NT2/D1 (cell line): ENCODE data around the gene NEURL2.
A peak's percentile ranks its signal among the peaks of the same experiment; 100 is the strongest.

Experiments
- DNase-seq: peaks from one replicate; pipeline ENCODE4 v3.0.0-alpha.2; 2011; ENCODE audit warnings: low read depth, low spot score
- H3K27me3 ChIP-seq: 2 replicates; pipeline ENCODE4 v1.6.0; 2011; ENCODE audit warnings: mild to moderate bottlenecking; ENCODE audit not compliant: insufficient read length, insufficient read depth
- H3K36me3 ChIP-seq: 2 replicates; pipeline ENCODE4 v1.6.1; 2011; ENCODE audit warnings: mild to moderate bottlenecking, low read length, mixed read lengths; ENCODE audit not compliant: insufficient read depth, insufficient read length
- H3K4me1 ChIP-seq: 2 replicates; pipeline ENCODE4 v1.5.1; 2011; ENCODE audit not compliant: insufficient read depth, insufficient read length
- H3K4me3 ChIP-seq: 2 replicates; pipeline ENCODE4 v1.5.1; 2011; ENCODE audit warnings: low read depth; ENCODE audit not compliant: insufficient read length
- H3K9ac ChIP-seq: 2 replicates; pipeline ENCODE4 v1.6.0; 2011; ENCODE audit warnings: low read depth; ENCODE audit not compliant: insufficient read length
- H3K9me3 ChIP-seq: 2 replicates; pipeline ENCODE4 v1.5.1; 2011; ENCODE audit warnings: mild to moderate bottlenecking, low read length; ENCODE audit not compliant: insufficient read depth
- SUZ12 ChIP-seq: IDR thresholded peaks from 2 replicates; pipeline ENCODE4 v1.6.1; 2011; ENCODE audit not compliant: insufficient read length, insufficient read depth; ENCODE audit errors: extremely low read depth
- YY1 ChIP-seq: IDR thresholded peaks from 2 replicates; pipeline ENCODE4 v1.6.1; 2011; ENCODE audit not compliant: insufficient read length, insufficient read depth
- ZNF274 ChIP-seq: IDR thresholded peaks from 2 replicates; pipeline ENCODE4 v1.6.1; 2011; ENCODE audit warnings: mild to moderate bottlenecking, low read depth, low read length

NEURL2 gene

DNA sequence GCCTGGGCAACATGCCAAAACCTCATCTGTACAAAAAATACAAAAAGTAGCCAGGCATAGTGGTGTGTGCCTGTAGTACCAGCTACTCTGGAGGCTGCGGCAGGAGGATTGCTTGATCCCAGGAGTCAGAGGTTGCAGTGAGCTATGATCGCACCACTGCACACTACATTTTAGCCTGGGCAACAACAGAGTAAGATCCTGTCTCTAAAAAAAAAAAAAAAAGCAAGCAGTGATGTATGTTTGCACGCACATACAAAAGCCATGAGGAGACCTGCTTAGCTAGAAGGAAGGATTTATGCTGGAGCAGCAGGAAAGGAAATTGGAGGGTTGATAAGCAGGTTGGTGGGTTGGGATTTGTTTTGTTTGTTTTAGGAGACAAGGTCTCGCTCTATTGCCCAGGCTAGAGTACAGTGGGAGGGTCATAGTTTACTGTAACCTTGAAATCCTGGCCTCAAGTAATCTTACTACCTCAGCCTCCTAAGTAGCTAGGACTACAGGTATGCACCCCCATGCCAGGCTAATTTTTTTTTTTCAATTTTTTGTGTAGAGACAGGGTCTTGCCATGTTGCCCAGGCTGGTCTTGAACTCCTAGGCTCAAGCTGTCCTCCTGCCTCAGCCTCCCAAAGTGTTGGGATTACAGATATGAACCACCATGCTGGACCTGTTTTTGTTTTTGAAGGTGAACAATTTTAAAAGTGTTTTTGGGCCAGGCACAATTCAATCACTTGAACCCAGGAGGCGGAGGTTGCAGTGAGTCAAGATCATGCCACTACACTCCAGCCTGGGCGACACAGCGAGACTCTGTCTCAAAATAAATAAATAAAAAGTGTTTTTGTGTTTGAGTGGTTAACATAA lies 29.6 kb downstream of the NEURL2 start:
- no peak for DNase-seq
- no peak overlapping the region for H3K9ac ChIP-seq
- no peak overlapping the region for H3K4me3 ChIP-seq
- H3K9me3 ChIP-seq: no peaks in the 10 kb centered on the region
- peaks cover 3% of the 10 kb centered on the region for H3K4me1 ChIP-seq
- H3K36me3 ChIP-seq: no peaks in the 10 kb centered on the region
- TF ChIP-seq SUZ12 (no peak), YY1 (no peak), ZNF274 (no peak)
- H3K27me3 ChIP-seq: no peaks in the 10 kb centered on the region

DNA sequence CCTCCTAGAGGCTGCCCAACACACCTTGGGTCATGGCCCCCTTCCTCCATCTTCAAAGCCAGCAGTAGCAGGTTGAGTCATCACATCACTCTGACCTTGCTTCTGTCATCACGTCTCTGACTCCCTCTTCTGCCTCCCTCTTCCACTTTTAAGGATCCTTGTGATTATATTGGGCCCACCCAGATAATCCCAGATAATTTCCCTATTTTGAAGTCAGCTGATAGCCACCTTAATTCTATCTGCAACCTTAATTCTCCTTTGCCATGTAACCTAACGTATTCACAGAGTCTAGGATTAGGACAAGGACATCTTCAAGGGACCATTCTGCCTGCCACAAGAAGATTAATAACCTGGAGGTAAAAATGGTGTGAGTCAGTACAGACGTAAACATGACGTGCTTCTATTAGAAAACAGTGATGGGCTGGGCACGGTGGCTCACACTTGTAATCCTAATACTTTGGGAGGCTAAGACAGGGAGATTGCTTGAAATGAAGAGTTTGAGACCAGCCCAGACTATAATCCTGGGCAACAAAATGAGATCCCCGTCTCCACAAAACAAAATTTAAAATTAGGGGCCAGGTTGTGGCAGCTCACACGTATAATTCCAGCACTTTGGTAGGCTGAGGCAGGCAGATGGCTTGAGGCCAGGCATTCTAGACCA lies 30.3 kb downstream of the NEURL2 start:
- peaks cover 4% of the 10 kb centered on the region for H3K36me3 ChIP-seq
- no peaks in the 10 kb centered on the region for H3K27me3 ChIP-seq
- H3K4me1 ChIP-seq: peaks cover 3% of the 10 kb centered on the region
- no peak for DNase-seq
- H3K9ac ChIP-seq: no peak overlapping the region
- H3K4me3 ChIP-seq: no peak overlapping the region
- no peaks in the 10 kb centered on the region for H3K9me3 ChIP-seq
- TF ChIP-seq SUZ12: no peak
- no peak for TF ChIP-seq YY1
- no peak for TF ChIP-seq ZNF274

DNA sequence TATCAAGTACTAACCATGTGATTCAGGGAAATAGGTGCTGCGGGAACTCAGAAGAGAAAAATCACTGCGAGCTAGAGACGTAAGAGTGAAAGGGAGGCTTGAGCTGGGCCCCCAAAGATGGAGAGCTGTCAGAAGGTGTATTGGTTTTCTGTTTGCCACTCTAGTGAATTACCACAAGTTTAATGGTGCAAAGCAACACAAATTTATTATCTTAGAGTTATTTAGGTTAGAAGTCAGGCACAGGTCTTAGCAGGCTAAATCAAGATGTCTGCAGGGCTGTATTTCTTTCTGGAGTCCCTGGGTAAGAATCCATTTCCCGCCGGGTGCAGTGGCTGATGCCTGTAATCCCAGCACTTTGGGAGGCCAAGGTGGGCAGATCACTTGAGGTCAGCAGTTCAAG lies 31.1 kb downstream of the NEURL2 start:
- no peaks in the 10 kb centered on the region for H3K27me3 ChIP-seq
- H3K4me3 ChIP-seq: no peak overlapping the region
- H3K9ac ChIP-seq: no peak overlapping the region
- H3K4me1 ChIP-seq: peaks cover 6% of the 10 kb centered on the region
- H3K36me3 ChIP-seq: peaks cover 8% of the 10 kb centered on the region
- H3K9me3 ChIP-seq: no peaks in the 10 kb centered on the region
- DNase-seq: no peak
- TF ChIP-seq SUZ12 (no peak), ZNF274 (no peak), YY1 (no peak)

DNA sequence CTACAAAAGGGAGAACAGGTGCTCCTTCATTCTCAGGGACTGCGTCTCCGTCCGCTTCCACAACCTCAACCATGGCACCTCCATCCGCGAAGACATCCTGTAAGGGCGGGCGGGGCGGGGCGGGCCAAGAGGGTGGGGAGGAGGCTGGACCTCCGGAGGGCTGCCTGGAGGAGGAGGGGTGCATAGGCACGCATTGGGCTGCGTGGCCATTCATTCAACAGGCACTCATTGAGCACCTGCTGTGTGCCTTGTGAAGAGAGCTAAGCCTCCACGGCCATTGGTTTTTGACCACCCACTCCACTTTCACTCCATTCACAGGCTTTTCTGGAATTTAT lies 33.2 kb downstream of the NEURL2 start:
- no peak for DNase-seq
- Histone ChIP-seq H3K4me3 (peak overlapping the region; percentile 85), H3K9ac (peak overlapping the region; percentile 66), H3K36me3 (peaks cover 18% of the 10 kb centered on the region), H3K4me1 (peaks cover 12% of the 10 kb centered on the region), H3K9me3 (no peaks in the 10 kb centered on the region), H3K27me3 (no peaks in the 10 kb centered on the region)
- no peak for TF ChIP-seq ZNF274

DNA sequence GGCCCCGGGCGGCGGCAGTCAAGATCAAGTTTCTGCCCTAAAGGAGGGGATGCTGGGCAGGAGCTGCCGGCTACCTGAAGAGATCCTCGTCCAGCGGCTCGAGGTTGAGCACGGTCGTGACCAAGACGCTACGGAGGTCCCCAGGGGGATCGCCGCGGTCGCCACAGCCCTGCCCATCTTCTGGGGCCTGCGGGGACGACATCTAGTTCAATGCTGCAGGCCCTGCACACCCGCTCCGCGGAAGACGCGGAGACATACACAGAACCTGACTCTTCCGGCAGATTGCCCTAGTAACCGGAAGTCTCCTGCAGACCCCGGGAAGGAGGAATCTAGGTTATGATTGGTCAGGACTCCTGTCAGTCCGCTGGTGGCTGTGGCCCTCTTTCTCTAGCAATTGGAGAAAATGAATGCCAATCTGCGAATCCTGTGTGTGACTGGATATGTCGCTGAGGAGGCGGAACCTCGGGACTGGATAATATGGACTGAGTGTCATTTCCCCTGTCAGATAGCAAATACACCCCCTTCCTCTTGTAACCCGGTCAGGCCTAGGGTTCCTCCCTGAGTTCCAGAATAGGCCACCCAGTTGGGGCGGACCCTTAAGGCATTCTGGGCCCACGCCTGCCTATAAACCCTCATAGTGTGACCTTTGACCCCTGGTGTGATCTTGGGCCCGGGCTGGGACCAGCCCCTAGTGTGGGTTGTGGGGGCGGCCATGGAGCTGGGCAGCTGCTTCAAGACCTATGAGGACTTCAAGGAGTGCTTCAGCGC lies 33.7 kb downstream of the NEURL2 start, which contains the start of the genes ACOT8 and ZSWIM3:
Gene ACOT8, minus strand, starts transcription at position 279 of the 768 bp plus-strand sequence. Its CDS starts 77 bp downstream, at position 202.
Gene ZSWIM3, plus strand, starts transcription at position 501 of the 768 bp plus-strand sequence. Its CDS starts 212 bp downstream, at position 713.
- Histone ChIP-seq H3K27me3 (no peaks in the 10 kb centered on the region), H3K4me3 (peak within 1 kb of the TSS; percentile 85), H3K36me3 (peaks cover 18% of the 10 kb centered on the region), H3K9me3 (no peaks in the 10 kb centered on the region), H3K9ac (peak within 1 kb of the TSS; percentile 91), H3K4me1 (peaks cover 12% of the 10 kb centered on the region)
- no peak for TF ChIP-seq YY1
- no peak for TF ChIP-seq SUZ12
- TF ChIP-seq ZNF274: no peak
- DNase-seq: peak; percentile 100

DNA sequence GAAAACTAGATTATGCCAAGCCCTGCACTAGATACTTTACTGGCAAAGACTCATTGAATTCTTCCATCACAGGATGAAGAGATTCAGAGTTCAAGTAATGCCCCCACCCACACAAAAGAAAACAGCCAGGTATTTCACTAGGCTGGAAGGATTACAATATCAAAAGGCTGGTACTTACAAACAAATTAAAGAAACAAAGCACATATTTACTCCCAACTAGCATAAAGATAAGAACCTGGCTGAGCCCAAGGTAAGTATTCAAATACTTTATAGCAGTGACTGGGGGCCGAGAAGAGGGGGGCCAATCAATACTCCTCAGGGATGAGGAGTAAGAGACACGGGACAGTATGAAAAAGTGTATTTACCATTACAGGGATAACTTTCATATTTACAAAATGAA lies 37.5 kb downstream of the NEURL2 start:
- Histone ChIP-seq H3K9ac (no peak overlapping the region), H3K4me1 (peaks cover 10% of the 10 kb centered on the region), H3K27me3 (no peaks in the 10 kb centered on the region), H3K9me3 (no peaks in the 10 kb centered on the region), H3K36me3 (peaks cover 21% of the 10 kb centered on the region), H3K4me3 (no peak overlapping the region)
- TF ChIP-seq ZNF274 (no peak), SUZ12 (no peak), YY1 (no peak)
- no peak for DNase-seq

DNA sequence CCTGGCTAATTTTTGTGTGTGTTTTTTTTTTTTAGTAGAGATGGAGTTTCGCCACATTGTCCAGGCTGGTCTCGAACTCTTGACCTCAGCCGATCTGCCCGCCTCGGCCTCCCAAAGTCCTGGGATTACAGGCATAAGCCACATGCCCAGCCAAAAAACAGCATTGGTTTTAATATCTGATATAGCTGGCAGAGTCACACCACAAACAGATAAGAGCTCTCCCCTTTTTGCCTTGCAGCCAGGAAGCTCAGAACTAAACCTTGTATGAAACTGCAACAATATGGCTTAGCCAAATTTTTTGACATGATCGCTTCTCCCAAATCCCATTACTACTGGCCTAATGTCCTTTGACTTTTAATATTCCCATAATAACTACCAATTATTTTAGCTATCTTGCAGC lies 38.7 kb downstream of the NEURL2 start:
- Histone ChIP-seq H3K27me3 (no peaks in the 10 kb centered on the region), H3K4me3 (no peak overlapping the region), H3K36me3 (peaks cover 28% of the 10 kb centered on the region), H3K9me3 (no peaks in the 10 kb centered on the region), H3K4me1 (peaks cover 9% of the 10 kb centered on the region), H3K9ac (no peak overlapping the region)
- DNase-seq: no peak
- no peak for TF ChIP-seq ZNF274
- no peak for TF ChIP-seq SUZ12
- TF ChIP-seq YY1: no peak
